Measurements from ENCODE around the gene TRIP10. TPM values are rescaled to one million over a fixed set of nuclear protein-coding genes. Genes with fewer than 3 reads are reported as not detected.
"Not testable (repeated sequence)": the region's sequence is repeated elsewhere in the genome, so short reads cannot be mapped to it uniquely, and the experiment has no call there.

TRIP10 gene
- total RNA-seq, 1 donor from 2014 or later, result 79.5 TPM

GRCh38 chr19:6772866-6773322 lies 33.4 kb downstream of the TRIP10 start:
- no peaks in the 10 kb centered on the region for H3K27me3 ChIP-seq (ENCODE audit: control insufficient read depth, insufficient read depth, low read length)
- FAIRE-seq, result no peak
- TF ChIP-seq CTCF (IDR thresholded peaks at IDR 0.05; ENCODE audit: insufficient read depth, low read length, severe bottlenecking), result no peak
- DNase-seq (ENCODE audit: low read depth), result no peak
- H3K4me3 ChIP-seq (ENCODE audit: low read depth, low read length), result no peak overlapping the region
- H3K36me3 ChIP-seq (ENCODE audit: control insufficient read depth, insufficient read depth, low read length), result no peaks in the 10 kb centered on the region

DNA sequence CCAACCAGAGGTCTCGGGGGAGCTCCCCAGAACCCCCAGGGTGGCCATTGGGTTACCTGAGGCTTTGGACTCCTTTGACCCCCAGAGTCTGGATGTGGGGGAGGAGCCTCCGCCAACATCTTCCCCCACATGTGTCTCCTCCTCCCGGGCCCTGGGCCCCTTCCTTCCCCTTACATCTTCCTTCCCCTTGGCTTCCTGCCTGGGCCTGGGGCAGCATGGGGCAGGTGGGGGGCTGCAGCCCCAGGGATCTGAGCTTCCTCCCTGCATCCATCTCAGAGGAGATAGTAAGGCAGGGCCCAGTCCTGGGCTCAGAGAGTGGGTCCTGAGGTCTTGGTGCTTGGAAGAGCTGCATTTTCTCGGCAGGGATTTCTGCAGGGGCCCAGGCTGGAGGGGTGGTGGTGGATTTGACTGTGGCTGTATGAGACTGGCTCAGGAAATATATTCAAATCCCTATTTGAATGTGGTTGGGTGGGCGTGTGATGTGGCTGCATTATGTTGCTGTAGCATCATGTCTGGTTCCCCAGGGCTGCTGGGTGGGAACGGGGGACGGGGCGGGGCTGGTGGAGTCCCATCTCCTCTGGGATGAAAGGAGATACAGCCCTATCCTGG lies 33.9 kb downstream of the TRIP10 start:
- no peak for FAIRE-seq
- H3K4me3 ChIP-seq (ENCODE audit: low read depth, low read length), result no peak overlapping the region

DNA sequence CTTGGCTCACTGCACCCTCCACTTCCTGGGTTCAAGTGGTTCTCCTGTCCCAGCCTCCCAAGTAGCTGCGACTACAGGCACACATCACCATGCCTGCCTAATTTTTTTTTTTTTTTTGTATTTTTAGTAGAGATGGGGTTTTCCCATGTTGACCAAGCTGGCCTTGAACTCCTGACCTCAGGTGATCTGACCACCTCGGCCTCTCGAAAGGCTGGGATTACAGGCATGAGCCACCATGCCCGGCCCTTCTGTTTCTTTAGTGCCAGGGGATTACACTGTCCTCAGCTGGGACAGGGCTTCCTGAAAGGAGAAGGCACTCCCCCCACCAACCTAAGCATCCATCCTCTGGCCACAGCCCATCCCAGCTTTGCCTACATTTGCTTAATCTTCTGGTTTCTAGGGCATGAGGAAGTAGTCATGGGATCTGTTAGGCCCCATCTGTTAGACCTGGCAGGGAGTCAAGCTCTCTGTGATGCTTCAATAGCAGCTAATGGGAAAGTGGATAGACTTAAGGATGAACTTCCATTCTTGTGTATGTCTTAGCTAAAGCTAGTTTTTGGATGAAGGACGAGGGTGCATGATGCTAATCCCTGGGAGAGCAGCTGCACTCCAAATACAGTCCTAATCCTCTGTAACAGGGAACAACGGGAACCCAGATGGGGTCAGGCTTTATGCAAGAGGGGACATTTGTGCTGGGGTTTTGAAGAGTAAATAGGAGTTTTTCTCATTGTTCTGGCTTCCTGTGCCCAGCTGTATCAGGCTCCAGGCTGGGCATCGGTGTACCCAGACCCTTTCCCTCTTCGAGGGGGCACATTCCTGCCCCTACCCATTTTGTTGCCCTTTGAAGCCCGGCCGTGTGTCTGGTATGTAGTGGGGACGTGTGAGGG lies 35.6 kb downstream of the TRIP10 start:
- no peaks in the 10 kb centered on the region for H3K27me3 ChIP-seq (ENCODE audit: control insufficient read depth, insufficient read depth, low read length)
- no peaks in the 10 kb centered on the region for H3K36me3 ChIP-seq (ENCODE audit: control insufficient read depth, insufficient read depth, low read length)
- no peak overlapping the region for H3K4me3 ChIP-seq (ENCODE audit: low read depth, low read length)
- no peak for DNase-seq (ENCODE audit: low read depth)
- TF ChIP-seq CTCF (IDR thresholded peaks at IDR 0.05; ENCODE audit: insufficient read depth, low read length, severe bottlenecking), result no peak
- no peak for FAIRE-seq

More for the DNA sequence above, 33.9 kb downstream of the TRIP10 start:
- Histone ChIP-seq H3K36me3 (ENCODE audit: control insufficient read depth, insufficient read depth, low read length) (no peaks in the 10 kb centered on the region), H3K27me3 (ENCODE audit: control insufficient read depth, insufficient read depth, low read length) (no peaks in the 10 kb centered on the region)
- TF ChIP-seq CTCF (IDR thresholded peaks at IDR 0.05; ENCODE audit: insufficient read depth, low read length, severe bottlenecking), result no peak
- DNase-seq (ENCODE audit: low read depth), result no peak

DNA sequence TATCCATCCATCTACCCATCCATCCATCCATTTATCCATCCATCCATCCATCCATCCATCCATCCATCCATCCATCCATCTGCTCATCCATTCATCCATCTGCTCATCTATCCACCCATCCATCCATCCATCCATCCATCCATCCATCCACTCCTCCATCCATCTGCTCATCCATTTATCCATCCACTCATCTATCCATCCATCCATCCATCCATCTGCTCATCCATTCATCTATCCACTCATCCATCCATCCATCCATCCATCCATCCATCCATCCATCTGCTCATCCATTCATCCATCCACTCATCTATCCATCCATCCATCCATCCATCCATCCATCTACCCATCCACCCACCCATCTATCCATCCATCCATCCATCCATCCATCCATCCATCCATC lies 36.6 kb downstream of the TRIP10 start:
- not testable (repeated sequence) for H3K27me3 ChIP-seq (ENCODE audit: control insufficient read depth, insufficient read depth, low read length); FAIRE-seq; H3K4me3 ChIP-seq (ENCODE audit: low read depth, low read length); H3K36me3 ChIP-seq (ENCODE audit: control insufficient read depth, insufficient read depth, low read length); DNase-seq (ENCODE audit: low read depth)

DNA sequence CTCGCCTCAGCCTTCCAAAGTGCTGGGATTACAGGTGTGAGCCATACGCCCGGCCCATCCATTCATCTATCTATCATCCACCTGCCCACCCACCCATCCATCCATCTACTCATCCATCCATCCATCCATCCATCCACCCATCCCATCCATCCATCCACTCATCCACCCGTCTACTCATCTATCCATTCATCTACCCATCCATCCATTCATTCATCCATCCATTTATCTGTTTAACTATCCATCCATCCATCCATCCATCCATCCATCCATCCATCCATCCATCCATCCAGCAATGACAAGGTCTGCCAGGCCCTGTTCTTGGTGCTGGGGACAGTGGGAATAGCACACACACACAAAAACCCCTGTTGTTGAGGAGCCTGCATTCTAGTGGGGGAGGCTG lies 37.5 kb downstream of the TRIP10 start:
- FAIRE-seq (no peak), DNase-seq (ENCODE audit: low read depth) (no peak)
- Histone ChIP-seq H3K36me3 (ENCODE audit: control insufficient read depth, insufficient read depth, low read length) (no peaks in the 10 kb centered on the region), H3K4me3 (ENCODE audit: low read depth, low read length) (no peak overlapping the region), H3K27me3 (ENCODE audit: control insufficient read depth, insufficient read depth, low read length) (no peaks in the 10 kb centered on the region)
- TF ChIP-seq CTCF (IDR thresholded peaks at IDR 0.05; ENCODE audit: insufficient read depth, low read length, severe bottlenecking), result no peak

GRCh38 chr19:6777434-6777833 lies 38.0 kb downstream of the TRIP10 start:
- H3K4me3 ChIP-seq (ENCODE audit: low read depth, low read length), result no peak overlapping the region
- no peak for TF ChIP-seq CTCF (IDR thresholded peaks at IDR 0.05; ENCODE audit: insufficient read depth, low read length, severe bottlenecking)
- no peak for FAIRE-seq
- no peaks in the 10 kb centered on the region for H3K36me3 ChIP-seq (ENCODE audit: control insufficient read depth, insufficient read depth, low read length)
- no peaks in the 10 kb centered on the region for H3K27me3 ChIP-seq (ENCODE audit: control insufficient read depth, insufficient read depth, low read length)
- no peak for DNase-seq (ENCODE audit: low read depth)

Data from bronchial epithelial cell (primary cell).